Activated effector memory CD4-positive, alpha-beta T cell treated with Interleukin-2 at 50 U/mL for 16 hours (primary cell): ENCODE results near the gene NOTCH1.
"Not testable (repeated sequence)": the region's sequence is repeated elsewhere in the genome, so short reads cannot be mapped to it uniquely, and the experiment has no call there.

Source experiments
- DNase-seq: peaks from one replicate; pipeline ENCODE4 v3.0.0-alpha.2; 2020

Gene NOTCH1

DNA sequence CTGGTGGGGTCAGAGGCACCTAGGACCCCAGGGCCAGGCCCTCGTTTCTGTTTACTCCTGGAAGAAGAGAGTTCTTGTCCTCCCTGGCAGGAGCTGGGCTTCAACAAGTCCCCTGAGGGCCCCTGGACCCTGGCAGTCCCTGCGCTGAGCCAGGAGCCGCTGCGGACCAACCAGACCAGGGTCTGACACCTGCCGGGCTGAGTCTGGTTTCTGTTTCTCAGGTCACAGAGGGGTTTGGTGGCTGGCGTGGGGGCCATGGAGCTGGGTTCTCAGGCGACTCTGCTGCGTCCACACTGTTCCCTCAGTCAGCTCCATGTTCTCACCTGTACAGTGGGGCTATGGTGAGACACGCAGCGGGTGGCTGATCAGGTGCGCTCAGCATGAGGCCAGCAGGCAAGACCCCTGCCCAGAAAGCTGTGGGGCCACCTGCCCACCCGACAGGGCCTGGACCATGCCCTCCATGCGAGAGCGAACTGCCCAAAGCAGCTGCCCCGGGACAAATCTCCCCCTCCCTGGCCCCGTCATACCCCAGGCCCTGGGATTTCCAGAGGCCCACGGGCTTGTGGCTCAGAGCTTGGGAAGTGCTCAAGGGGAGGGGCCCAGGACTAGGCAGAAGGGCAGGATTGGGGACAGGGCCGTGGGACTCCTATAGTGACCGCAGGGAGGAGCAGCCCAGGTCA, 17.9 kb upstream of the NOTCH1 start:
- DNase-seq = no peak

DNA sequence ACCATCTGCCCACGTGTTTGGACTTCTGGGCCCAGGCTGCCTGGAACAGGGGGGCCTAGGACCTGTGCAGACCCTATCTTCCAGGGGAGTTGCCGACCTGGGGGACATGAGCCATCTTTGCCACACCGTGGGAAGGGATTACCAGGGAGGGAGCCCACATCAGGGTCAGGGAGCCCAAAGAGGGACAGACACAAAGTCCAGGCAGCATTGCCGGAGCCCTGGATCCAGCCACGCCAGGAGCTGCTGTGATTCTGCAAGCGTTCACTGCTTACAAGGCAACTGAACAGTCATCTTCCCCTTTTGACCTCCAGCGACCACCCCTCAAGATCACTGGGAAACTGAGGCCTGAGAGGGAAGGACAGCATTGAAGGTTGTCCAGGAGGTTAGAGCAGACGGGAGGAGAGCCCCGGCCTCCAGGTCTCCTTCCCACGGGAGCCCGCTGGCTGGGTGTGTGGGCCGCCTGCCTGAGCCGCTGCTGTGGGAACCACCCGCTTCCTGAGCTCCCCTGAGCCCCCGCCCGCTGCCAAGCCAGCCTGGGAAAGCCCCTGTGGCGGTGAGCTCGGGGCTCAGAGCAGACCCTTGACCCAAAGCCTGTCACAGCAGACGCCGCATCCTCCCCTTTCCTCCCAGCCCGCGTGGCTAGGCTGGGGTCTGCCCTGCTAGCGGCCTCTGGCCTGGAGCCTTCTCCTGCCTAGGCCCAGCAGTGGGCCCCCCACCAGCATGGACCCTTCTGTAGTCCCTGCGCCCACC, 17.1 kb upstream of the NOTCH1 start:
- no peak for DNase-seq

DNA sequence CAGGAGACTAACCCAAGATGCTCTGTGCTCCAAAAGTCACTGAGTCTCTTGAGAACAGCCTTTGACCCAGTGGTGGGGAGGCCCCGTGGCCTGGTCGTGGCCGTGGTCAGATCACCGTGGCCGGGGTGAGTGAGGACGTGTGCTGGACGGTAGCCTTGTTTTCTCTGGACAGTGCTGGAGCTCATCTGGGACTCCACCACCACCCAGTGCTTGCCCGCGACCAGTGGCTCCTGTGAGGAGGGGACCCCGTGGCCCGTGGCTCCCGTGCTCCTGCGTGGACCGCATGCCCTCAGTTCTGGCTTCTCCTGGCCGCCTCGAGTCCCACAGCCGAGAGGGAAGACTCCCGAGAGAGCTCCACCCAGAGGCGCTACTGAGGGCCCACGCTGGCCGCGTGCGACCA, 15.9 kb upstream of the NOTCH1 start:
- no peak for DNase-seq

DNA sequence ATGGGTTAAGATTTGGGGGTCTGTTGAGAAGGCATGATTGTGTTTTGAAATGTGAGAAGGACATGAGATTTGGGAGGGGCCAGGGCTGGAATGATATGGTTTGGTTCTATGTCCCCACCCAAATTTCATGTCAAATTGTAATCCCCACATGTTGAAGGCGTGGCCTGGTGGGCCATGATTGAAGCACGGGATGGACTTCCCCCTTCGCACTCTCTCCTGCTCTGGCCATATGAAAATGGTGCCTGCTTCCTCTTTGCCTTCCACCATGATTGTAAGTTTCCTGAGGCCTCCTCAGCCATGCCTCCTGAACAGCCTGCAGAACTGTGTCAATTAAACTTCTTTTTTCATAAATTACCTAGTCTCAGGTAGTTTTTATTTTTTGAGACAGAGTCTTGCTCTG, 14.7 kb upstream of the NOTCH1 start:
- DNase-seq = no peak

DNA sequence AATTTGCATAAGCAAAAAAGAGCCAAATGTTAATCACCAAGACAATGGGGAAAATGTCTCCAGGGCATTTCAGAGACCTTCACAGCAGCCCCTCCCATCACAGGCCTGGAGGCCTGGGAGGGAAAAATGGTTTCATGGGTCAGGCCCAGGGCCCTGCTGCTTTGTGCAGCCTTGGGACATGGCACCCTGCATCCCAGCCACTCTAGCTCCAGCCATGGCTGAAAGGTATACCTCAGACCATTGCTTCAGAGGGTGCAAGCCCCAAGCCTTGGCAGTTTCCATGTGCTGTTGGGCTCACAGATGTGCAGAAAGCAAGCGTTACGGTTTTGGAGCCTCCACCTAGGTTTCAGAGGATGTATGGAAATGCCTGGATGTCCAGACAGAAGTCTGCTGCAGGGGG, 13.5 kb upstream of the NOTCH1 start:
- not testable (repeated sequence) for DNase-seq

DNA sequence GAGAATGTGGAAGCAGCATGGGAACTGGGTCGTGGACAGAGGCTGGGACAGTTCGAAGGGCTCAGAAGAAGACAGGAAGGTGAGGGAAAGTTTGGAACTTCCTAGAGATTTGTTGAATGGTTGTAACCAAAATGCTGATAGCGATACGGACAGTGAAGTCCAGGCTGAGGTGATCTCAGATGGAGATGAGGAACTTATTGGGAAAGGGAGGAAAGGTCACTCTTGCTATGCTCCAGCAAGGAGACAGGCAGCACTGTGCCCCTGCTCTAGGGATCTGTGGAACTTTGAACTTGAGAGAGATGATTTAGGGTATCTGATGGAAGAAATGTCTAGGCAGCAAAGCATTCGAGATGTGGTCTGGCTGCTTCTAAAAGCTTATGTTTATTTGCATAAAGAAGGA, 13.0 kb upstream of the NOTCH1 start:
- not testable (repeated sequence) for DNase-seq

DNA sequence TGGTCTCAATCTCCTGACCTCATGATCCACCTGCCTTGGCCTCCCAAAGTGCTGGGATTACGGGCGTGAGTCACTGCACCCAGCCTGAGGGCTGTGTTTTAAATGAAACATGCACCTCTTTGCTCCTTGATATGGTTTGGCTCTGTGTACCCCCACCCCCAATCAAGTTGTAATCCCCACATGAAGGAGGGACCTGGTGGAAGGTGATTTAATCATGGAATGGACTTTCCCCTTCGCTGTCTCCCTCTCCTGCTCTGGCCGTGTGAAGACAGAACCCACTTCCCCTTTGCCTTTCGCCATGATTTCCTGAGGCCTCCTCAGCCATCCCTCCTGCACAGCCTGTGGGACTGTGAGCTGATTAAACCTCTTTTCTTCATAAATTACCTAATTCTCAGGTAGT, 12.5 kb upstream of the NOTCH1 start:
- no peak for DNase-seq

DNA sequence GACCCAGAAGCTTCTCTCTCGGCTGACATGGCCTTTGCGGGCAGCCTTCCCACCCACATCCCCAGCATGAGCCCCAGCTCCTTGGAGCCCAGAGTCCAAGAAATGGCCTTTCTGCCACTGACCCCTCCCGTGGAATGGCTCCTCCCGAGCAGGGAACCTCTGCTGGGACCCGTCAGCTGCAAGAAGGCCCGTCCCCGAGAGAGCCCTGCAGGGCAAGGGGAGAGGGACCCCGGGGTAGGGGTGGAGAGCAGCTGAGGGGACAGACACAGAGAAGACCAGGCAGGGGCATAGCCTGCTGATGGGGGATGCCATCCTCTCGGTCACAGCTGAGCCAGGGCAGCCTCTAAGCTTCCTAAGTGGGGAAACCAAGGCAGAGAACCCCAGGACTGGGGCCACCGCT, 11.2 kb upstream of the NOTCH1 start:
- DNase-seq = no peak

DNA sequence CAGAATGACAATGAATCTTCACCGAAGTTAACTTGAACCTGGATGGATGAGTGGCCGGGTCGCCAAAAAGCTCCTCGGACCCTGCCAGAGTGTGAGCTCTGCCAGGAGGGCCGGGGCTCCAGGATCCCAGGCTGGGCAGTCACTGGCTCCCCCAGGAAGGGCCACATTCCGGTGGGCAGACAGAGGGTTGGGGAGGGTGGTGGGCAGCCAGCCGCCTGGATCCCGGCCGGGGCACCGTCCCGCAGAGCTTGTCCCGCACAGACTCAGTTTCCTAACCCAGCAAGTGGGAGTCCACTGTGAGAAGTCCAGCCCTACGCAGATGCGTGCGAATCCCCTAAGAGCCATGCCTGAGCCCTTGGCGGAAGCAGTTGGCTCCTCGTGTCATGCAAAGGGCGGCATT, 10.3 kb upstream of the NOTCH1 start:
- no peak for DNase-seq

DNA sequence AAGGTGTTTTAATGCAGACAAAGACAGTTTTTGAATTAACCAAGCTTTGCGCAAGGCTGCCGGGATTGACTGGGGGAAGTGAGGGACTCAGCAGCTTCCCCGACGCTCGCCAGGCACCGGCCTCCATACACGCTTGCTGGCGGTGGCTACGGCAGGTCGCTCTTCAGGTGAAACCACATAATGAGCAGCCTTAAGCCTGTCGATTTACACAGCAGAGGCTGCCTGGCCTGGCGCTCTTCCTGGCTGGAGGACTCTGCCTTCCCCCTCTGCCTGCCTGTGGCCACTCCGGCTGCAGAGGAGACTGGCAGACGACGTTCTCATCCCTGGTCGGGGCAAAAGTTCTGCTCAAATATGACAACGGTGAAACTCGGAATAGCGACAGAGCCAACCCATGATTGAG, 9.0 kb upstream of the NOTCH1 start:
- no peak for DNase-seq

DNA sequence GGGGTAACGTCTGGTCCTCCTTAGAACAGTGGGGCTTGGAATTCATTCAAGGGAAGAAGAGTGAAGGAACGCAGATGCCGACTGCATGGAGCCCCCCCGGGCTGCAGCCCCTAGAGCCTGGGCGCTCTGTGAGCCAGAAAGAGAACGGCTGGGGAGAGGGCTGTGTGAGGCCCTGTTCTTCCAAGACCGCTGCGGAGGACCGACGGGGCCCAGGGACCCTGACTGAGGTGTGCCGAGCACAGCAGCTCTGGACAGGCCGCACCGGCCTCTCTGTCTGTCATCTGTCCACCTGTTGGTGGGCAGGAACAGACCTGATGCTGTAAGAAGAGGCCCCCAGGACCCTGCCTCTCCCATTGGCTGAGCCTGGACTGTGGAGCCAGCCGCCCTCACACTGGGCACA, 7.7 kb upstream of the NOTCH1 start:
- no peak for DNase-seq

DNA sequence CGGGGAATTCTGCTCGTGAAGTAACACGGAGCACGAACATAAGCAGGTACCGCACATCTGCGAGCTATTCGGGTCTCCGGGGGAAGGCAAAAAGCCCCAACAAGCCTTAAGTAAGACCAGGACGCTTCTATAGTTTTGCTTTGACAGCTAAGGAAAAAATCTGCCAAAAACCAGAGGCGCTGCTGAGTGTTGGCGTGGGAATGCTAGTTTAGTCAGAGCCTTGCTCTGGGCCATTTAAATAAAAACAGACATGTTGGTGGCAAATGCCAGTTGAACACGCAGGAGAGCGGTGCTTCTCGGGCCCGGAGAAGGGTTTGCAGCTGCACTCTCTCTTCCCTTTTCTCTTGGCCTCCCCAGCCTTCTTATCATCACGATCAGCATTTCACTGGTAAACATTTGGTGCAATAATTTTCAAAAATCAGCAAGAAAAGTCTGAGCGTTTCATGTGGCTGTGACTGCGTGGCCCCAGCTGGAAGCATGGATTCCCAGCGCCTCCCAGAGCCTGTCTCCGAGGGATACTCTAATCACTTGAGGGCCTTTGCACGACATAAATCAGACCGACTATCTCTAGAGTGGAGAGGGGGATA, 6.4 kb upstream of the NOTCH1 start:
- DNase-seq = no peak

DNA sequence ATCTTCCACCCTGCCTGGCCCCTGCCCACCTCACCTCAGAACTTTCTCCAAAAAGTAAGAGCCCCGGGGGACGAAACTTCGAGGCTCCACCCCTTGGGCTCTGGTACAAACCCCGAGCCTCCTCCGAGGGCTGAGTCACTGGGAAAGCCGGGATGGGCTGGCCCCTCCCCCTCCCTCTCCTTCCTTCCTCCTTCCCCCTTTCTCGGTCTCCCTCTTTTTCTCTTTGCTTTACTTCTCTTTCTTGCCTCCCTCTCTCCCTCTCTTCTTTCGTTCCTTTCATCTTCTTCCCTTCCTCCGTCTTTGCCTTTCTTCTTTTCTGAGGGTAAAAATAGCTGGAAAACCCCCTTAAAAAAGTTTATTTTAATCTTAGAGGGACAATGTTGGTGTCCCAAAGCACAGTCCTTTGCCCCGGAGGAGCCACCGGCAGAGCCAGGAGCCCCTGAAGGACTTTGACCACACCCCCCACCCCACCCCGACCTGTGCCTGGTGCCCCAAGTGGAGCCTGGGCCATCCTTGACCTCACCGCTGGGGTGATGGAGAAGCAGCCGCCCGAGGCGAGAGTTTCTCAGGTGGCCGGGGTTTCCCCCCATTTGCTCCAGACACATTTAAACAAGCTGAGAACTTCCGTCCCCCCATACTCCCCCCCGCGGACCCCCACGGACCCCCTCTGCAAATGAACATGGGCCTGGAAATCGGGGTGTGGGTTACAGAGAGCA, 5.7 kb upstream of the NOTCH1 start:
- no peak for DNase-seq

DNA sequence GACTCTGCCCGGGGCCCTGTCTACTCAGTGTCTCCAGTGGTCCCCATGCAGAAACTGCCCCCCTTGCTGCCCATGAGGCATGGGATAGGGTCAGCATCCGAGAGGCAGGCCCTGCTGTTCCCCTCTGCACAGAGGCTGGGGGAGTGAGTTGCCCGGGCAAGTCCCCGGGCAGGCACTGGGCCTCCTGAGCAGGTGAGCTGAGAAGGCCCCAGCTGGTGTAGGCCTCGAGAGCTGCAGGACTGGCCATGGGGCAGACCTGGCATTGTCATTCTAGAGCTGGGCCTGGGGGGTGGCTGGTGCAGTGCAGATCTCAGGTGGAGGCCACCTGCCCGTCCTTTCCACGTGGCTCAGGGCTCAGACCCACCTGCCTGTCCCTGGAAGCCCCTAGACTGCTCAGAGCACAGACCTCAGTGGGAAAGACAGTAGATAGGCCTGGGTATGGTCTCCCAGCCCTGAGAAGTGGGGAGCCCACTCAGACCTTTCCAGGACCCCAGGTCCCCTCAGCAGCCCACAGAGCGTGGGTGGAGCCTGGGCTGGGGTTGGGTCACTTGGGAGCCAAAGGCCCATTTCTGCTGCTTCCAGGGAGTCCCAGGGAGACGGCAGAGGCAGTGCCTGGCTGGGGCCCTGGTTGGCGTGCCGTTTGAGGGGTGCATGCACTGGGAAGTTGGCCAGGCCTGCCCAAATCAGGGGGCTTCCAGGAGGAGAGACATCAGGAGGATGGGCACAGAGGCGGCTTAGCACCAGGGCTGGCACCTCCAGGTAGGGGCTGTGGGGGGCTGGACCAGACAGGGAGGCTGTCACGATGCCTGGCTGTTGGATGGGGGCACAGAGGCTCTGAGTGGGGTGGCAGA, 4.8 kb upstream of the NOTCH1 start:
- no peak for DNase-seq

DNA sequence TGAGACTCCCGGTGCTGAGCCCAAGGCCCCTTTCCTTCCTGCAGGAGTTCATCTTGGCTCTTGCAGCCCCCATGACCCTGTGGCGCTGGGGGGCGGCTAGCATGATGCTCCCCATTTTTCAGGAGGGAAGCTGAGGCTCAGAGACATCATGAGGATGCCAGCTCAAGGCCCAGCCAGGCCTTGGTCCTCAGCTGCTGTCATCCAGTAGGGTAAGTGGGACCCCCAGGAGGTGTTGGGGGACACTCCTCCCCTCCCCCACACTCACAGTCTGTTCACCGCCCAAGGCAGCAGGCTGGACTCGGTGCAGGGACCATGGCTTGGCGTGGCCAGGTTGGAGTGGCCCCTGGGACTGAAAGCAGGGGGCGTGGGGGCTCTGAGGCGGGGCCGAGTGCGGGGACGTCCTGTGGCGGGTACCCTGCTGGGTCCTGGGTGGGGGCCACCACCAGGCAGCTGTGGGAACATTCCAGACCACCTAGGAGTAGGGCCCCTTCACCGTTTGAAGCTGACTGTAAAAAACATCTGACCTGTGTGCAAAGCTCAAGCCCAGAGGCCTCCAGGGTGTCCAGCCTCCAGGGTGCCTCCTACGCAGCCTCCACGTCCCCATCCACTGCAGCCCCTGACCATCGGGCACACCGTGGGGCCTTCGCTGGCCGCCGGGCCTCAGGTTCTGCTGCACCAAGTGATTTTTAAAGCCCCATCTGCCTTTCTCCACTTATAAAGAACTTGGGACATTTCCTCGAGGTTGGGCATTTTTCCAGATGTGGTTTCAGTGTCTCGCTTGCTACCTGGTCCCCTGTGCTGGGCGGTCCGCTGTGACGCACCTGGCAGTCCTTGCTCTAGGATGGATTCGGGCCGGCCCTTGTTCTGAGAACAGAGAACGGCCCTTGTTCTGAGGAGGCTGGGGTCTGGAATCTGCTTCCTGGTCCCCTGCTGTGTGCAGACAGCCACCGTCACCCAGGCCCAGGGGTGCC, 3.4 kb upstream of the NOTCH1 start:
- no peak for DNase-seq

DNA sequence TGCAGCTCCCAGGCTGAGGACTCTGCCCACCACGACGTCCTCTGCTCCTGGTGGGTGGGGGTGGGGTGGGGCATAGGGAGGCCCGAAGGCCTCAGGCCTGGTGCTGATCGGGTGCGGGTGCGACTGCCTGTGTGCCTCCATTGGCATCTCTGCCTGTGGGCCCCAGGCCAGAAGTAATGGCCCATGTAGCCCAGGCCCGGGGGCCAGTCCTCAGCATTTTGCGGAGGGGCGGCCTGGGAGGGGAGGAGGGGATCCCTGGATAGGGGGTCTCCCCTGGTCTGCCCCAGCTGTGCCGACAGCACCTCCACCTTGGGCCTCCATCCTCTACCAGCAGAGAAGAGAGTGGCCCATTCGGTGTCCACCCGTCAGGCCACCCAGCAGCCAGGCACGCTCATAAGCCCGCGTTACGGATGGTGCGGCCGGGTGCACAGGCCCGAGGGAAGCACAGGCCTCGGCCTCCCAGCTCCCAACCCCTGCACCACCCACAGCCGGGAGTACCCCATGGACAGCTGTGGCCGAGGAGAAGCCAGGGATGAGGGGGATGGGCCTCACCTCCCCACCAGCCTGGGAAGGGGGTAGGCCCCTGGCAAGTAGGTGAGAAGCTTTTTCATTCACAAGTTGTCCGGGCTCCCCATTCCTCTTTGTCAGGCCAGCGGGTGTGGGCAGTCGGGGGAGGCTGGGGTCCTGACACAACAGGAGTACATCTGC, 1.8 kb upstream of the NOTCH1 start:
- DNase-seq = no peak

DNA sequence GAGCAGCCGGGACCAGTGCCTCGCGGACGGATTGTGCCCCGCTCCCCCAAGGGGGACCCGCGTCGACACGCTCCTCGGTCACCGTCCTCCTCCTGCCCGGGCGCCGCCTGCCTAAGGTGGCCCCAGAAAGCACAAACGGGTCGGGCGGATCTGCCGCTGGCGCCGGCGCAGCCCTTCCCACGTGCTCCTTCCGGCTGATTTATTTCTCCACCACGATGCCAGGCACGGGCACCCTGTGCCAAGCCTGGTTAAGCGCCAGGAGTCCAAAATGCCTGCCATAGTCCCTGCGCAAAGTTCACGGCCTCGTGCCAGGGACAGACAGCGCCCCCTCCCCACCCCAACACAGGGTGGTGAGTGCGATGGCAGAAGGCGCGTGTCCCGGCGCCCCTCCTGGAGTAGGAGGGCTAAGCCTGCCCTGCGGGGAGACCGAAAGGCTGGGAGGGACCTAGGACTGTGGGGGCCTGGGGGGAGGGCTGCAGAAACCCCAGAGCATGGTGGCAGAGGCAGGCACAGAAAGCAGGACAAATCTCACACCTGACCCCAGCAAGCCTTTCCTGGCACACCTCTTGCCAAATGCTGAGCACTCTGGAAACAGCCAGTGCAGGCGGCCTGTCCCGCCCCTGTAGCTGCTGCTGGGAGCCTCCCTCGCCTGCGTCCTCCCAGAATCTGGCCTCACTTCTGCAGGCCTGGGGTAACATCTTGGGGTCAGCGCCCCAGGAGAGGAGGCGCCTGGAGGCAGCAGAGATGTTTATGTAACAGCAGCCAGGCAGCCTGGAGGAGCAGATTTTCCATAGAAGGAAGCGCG, 1.1 kb upstream of the NOTCH1 start:
- DNase-seq = peak; percentile 45

DNA sequence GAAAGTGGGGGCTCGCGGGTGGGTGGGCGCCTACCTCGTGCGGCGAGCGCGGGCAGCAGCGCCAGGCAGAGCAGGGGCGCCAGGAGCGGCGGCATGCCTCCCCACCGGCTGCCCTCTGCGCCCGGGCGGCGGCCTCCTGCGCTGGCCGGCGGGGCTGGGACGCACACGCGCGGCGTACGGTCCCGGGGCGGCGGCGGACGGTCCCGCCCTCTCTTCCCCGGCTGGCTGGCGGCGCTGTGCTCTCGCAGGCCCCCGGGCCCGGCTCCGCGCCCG, 220 bp downstream of the NOTCH1 start:
- DNase-seq = no peak

DNA sequence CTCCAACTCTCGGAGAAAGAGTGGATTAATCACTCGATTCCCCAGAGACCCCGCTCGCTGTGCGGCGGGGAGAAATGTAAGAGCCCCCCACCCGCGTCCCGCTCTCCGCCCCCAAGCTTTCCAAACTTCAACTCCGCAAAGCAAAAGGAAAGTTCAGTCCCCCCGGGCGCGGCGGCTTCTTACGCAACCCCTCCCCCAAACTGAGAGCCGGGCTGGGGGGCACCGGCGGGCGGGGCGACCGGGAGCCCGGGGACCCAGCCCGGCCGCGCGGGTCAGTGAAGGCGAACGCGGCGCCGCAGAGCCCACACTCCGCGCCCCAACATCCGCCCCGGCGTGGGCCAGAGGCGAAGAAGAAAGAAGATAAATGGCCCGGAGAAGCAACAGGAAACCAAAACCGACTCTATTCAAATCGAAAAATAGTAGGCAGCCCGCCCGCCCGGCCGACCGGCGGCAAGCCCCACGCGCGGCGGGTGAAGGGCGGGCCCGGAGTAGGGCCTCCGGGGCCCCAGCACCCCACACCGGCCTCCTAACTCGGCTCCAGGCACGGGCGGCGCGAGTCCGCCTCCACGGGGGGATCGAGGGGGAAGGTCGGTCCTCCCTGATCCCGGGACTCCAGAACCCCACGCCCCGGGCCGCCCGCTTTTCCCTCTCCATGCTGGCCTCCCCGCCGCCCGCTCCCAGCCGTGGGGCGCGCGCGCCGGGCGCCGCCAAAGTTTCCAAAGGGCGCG, 720 bp downstream of the NOTCH1 start:
- peak; percentile 51 for DNase-seq

DNA sequence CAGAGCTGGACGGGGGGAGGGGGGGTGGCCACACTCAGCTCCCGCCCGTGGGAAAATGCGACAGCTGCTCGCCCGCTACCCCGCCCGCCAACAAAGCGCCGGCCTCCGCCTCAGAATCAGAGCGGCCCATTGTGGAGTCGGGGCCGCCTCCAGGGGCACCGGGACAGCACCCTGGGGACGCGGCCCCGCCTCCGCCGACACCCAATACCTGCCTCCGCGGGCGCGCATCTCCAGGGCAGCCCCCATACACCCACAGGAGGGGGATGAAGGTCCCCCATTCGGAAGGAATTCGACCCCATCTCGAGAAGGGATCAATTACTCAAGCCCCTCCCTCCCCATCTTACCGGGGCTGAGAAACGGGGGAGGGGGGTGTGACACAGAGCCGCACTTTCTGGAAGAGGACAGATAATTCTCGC, 1.3 kb downstream of the NOTCH1 start:
- peak; percentile 37 for DNase-seq
